Lower leg skin (tissue), 4 donors: Measurements from ENCODE around the gene TECPR2. TPM values are rescaled to one million over a fixed set of nuclear protein-coding genes. Genes with fewer than 3 reads are reported as not detected.

ENCODE experiments used
- DNase-seq, 2 donors: peaks; one replicate each; pipeline ENCODE4 v3.0.0-alpha.2; 2019; ENCODE audit warnings: low spot score in 2 of 2
- H3K4me3 ChIP-seq: fragments of 200-600 bp; sonication (generic); 2 replicates; pipeline ENCODE4 v1.5.1; 2017; ENCODE audit warnings: mild to moderate bottlenecking, low read depth; ENCODE audit not compliant: poor library complexity, severe bottlenecking
- CTCF ChIP-seq, 3 donors: fragments of 450-650 bp; IDR thresholded peaks; one replicate each; pipeline ENCODE4 v1.5.1; 2016; ENCODE audit warnings: antibody characterized with exemption in 3 of 3, mild to moderate bottlenecking in 3 of 3, moderate library complexity in 2 of 3
- POLR2A ChIP-seq, 2 donors: fragments of 450-650 bp; IDR thresholded peaks; one replicate each; pipeline ENCODE4 v1.6.1; 2016 to 2017; ENCODE audit warnings: antibody characterized with exemption in 2 of 2, mild to moderate bottlenecking in 1 of 2, moderate library complexity in 1 of 2
- WGBS, 2 donors: methylation state at CpG; one replicate each; pipeline ENCODE4 v1.1.5; 2018; 5-methylcytosine and 5-hydroxymethylcytosine counted together
- intact Hi-C: fragments of 100-400 bp; cut with DNase I; formaldehyde crosslinking; loops from one replicate; pipeline ENCODE4 v1.15.0; 2023; ENCODE audit warnings: low total_unique reads
- total RNA-seq, 4 donors: library from RNA; depleted of rRNA; stranded (reverse); fragments of >200 nt; gene quantifications; one replicate each; pipeline ENCODE4 v1.1.0, GENCODE V29; 2016

TECPR2 gene
- total RNA-seq, 4 donors from 2014 or later, result 10.8 to 37.8 (median 17.8) TPM

GRCh38 chr14:102418853-102419240 is 56.1 kb downstream of the TECPR2 start:
- 91 to 96% methylated on average over 14 of the region's 14 CpGs for WGBS, 2 donors
- no peak overlapping the region for H3K4me3 ChIP-seq
- no peak for TF ChIP-seq CTCF (IDR thresholded peaks at IDR 0.05)
- DNase-seq, result peak in 1 of 2 donors; percentile 80
- intact Hi-C loops, result no loop called here

DNA sequence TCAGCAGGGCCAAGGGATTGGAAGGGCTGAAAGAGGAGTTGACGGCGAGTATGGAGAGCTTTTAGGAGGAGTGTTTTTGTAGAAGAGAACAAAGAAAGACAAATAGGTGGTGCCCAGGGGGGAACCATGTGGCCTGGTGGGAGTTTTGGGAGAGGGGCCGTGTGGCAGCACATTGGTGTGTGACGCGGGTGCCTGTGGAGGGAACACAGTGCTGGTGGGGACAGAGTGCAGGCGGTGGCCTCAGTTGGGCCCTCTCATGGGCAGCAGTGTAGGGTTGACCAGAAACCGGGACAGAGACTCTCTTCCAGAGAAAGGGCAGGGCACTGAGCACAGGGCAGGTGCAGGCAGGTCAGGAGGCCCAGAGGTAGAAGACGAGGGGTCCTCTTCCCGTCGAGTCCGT is 56.5 kb downstream of the TECPR2 start:
- DNase-seq, result peak in 1 of 2 donors; percentile 70
- no peak overlapping the region for H3K4me3 ChIP-seq
- intact Hi-C loops, result no loop called here
- WGBS, 2 donors, result 88 to 92% methylated on average over 11 of the region's 11 CpGs
- TF ChIP-seq CTCF (IDR thresholded peaks at IDR 0.05), result no peak
- no peak for TF ChIP-seq POLR2A (IDR thresholded peaks at IDR 0.05)

- no peak overlapping the region for H3K4me3 ChIP-seq
- TF ChIP-seq POLR2A (IDR thresholded peaks at IDR 0.05) (no peak), CTCF (IDR thresholded peaks at IDR 0.05) (no peak)
- DNase-seq, result peak in 1 of 2 donors; percentile 52
- 66 to 72% methylated on average over 8 of the region's 8 CpGs for WGBS, 2 donors
- intact Hi-C loops, result no loop called here
These were observed 57.0 kb downstream of the TECPR2 start for GRCh38 chr14:102419716-102420115.

- no peak overlapping the region for H3K4me3 ChIP-seq
- intact Hi-C loops, result no loop called here
- WGBS, 2 donors, result 81 to 89% methylated on average over 10 of the region's 10 CpGs
- TF ChIP-seq POLR2A (IDR thresholded peaks at IDR 0.05) (no peak), CTCF (IDR thresholded peaks at IDR 0.05) (no peak)
- peak in 1 of 2 donors; percentile 34 for DNase-seq
These were observed 58.8 kb downstream of the TECPR2 start for GRCh38 chr14:102421411-102422057.

GRCh38 chr14:102424520-102424919 is 61.8 kb downstream of the TECPR2 start:
- DNase-seq, result peak in 1 of 2 donors; percentile 57
- no peak overlapping the region for H3K4me3 ChIP-seq
- WGBS, 2 donors, result 73 to 93% methylated on average over 4 of the region's 4 CpGs
- intact Hi-C loops, result no loop called here
- no peak for TF ChIP-seq CTCF (IDR thresholded peaks at IDR 0.05)
- no peak for TF ChIP-seq POLR2A (IDR thresholded peaks at IDR 0.05)

- peak in 1 of 2 donors; percentile 61 for DNase-seq
- TF ChIP-seq CTCF (IDR thresholded peaks at IDR 0.05), result no peak
- TF ChIP-seq POLR2A (IDR thresholded peaks at IDR 0.05), result no peak
- WGBS, 2 donors, result 94 to 96% methylated on average over 10 of the region's 10 CpGs
- no peak overlapping the region for H3K4me3 ChIP-seq
- intact Hi-C loops, result no loop called here
These were observed 62.2 kb downstream of the TECPR2 start for GRCh38 chr14:102424923-102425322.
